Thymus (tissue), 14 donors: ENCODE data around the gene EBP. TPM values are rescaled to one million over a fixed set of nuclear protein-coding genes. Genes with fewer than 3 reads are reported as not detected.

Experiments
- DNase-seq, 9 donors: peaks; one replicate each; pipeline ENCODE4 v3.0.0-alpha.2; 2013; ENCODE audit warnings: low spot score in 9 of 9, low read depth in 6 of 9, missing footprints in 1 of 9
- H3K27ac ChIP-seq, 2 donors: one replicate each; pipeline ENCODE4 v1.5.1; 2013; ENCODE audit warnings: control low read depth in 1 of 2, low read depth in 1 of 2, low read length in 1 of 2, mild to moderate bottlenecking in 1 of 2, moderate library complexity in 1 of 2
- H3K27me3 ChIP-seq, 2 donors: one replicate each; pipeline ENCODE4 v1.5.1; 2013; ENCODE audit warnings: low read length in 1 of 2; ENCODE audit not compliant: control insufficient read depth in 2 of 2, insufficient read depth in 1 of 2
- H3K36me3 ChIP-seq, 2 donors: one replicate each; pipeline ENCODE4 v1.5.1; 2013; ENCODE audit warnings: low read length in 1 of 2, mild to moderate bottlenecking in 1 of 2, moderate library complexity in 1 of 2; ENCODE audit not compliant: control insufficient read depth in 2 of 2, insufficient read depth in 2 of 2
- H3K4me1 ChIP-seq, 2 donors: one replicate each; pipeline ENCODE4 v1.5.1; 2013; ENCODE audit warnings: low read length in 2 of 2; ENCODE audit not compliant: control insufficient read depth in 2 of 2, insufficient read depth in 2 of 2
- H3K4me3 ChIP-seq, 2 donors: one replicate each; pipeline ENCODE4 v1.5.1; 2013; ENCODE audit warnings: low read length in 2 of 2, control low read depth in 1 of 2, mild to moderate bottlenecking in 1 of 2
- H3K9me3 ChIP-seq, 2 donors: one replicate each; pipeline ENCODE4 v1.5.1; 2013; ENCODE audit warnings: low read length in 1 of 2, mild to moderate bottlenecking in 1 of 2; ENCODE audit not compliant: control insufficient read depth in 2 of 2, insufficient read depth in 1 of 2
- WGBS: extraction: QIAGEN DNeasy Blood & Tissue Kit; methylation state at CpG from one replicate; pipeline ENCODE4 v1.1.7; 2013; 5-methylcytosine and 5-hydroxymethylcytosine counted together
- long read RNA-seq, 10 donors: transcript quantifications; one replicate each; lab custom pipeline, GENCODE V29; 2026
- polyA plus RNA-seq: library from polyadenylated mRNA; stranded (reverse); fragments of 200-250 nt; gene quantifications from one replicate; pipeline ENCODE4 v1.2.3, GENCODE V29; 2013
- total RNA-seq: library from RNA; stranded (reverse); fragments of 120-200 nt; gene quantifications from one replicate; pipeline ENCODE4 v1.2.4, GENCODE V29; 2013
- donor health status: healthy.

EBP gene
- total RNA-seq, result 55.6 TPM
- polyA plus RNA-seq, result 39.9 TPM
- long read RNA-seq, donor 1, partial matches to known transcripts, result 0 of 2 reads
- long read RNA-seq, donor 1, other reads (novel, unspliced or antisense), result 0 of 2 reads
- long read RNA-seq, donor 2, transcript EBP-205 (5 exons, 1,775 nt), result major isoform, 17 of 126 reads
- long read RNA-seq, donor 2, partial matches to known transcripts, result 105 of 126 reads
- long read RNA-seq, donor 2, other reads (novel, unspliced or antisense), result 0 of 126 reads
- long read RNA-seq, donor 3, transcript EBP-205 (5 exons, 1,775 nt), result major isoform, 14 of 37 reads
- long read RNA-seq, donor 3, partial matches to known transcripts, result 23 of 37 reads
- long read RNA-seq, donor 3, other reads (novel, unspliced or antisense), result 0 of 37 reads
- long read RNA-seq, donor 4, transcript EBP-205 (5 exons, 1,775 nt), result major isoform, 7 of 34 reads
- long read RNA-seq, donor 4, partial matches to known transcripts, result 25 of 34 reads
- long read RNA-seq, donor 4, other reads (novel, unspliced or antisense), result 0 of 34 reads
- long read RNA-seq, donor 5, transcript EBP-205 (5 exons, 1,775 nt), result major isoform, 18 of 90 reads
- long read RNA-seq, donor 5, partial matches to known transcripts, result 66 of 90 reads
- long read RNA-seq, donor 5, other reads (novel, unspliced or antisense), result 0 of 90 reads
- long read RNA-seq, donor 6, transcript EBP-205 (5 exons, 1,775 nt), result major isoform, 13 of 44 reads
- long read RNA-seq, donor 6, partial matches to known transcripts, result 28 of 44 reads
- long read RNA-seq, donor 6, other reads (novel, unspliced or antisense), result 0 of 44 reads
- long read RNA-seq, donor 7, transcript EBP-205 (5 exons, 1,775 nt), result major isoform, 7 of 44 reads
- long read RNA-seq, donor 7, partial matches to known transcripts, result 34 of 44 reads
- long read RNA-seq, donor 7, other reads (novel, unspliced or antisense), result 0 of 44 reads
- long read RNA-seq, donor 8, transcript EBP-205 (5 exons, 1,775 nt), result major isoform, 5 of 13 reads
- long read RNA-seq, donor 8, partial matches to known transcripts, result 7 of 13 reads
- long read RNA-seq, donor 8, other reads (novel, unspliced or antisense), result 0 of 13 reads
- long read RNA-seq, donor 9, transcript EBP-205 (5 exons, 1,775 nt), result major isoform, 6 of 22 reads
- long read RNA-seq, donor 9, partial matches to known transcripts, result 14 of 22 reads
- long read RNA-seq, donor 9, other reads (novel, unspliced or antisense), result 0 of 22 reads
- long read RNA-seq, donor 10, transcript EBP-205 (5 exons, 1,775 nt), result major isoform, 10 of 23 reads
- long read RNA-seq, donor 10, partial matches to known transcripts, result 12 of 23 reads
- long read RNA-seq, donor 10, other reads (novel, unspliced or antisense), result 0 of 23 reads

- WGBS, result under 1% methylated on average over 65 of the region's 66 CpGs
- Histone ChIP-seq H3K27ac (peak within 1 kb of the TSS; percentile 58 to 79), H3K9me3 (no peaks in the 10 kb centered on the region), H3K27me3 (no peaks in the 10 kb centered on the region), H3K4me3 (peak within 1 kb of the TSS; percentile 62 to 69), H3K36me3 (peaks cover 0 to 2% of the 10 kb centered on the region in 2 donors), H3K4me1 (peaks cover 3 to 25% of the 10 kb centered on the region in 2 donors)
- DNase-seq, result peak; percentile 66 to 95 (median 87)
Measured at GRCh38 chrX:48521353-48522243, at the start of gene EBP. Gene EBP (plus strand): TSS chrX:48521808. CDS start chrX:48523772, 1,964 bp downstream.

- Histone ChIP-seq H3K4me3 (no peak overlapping the region), H3K27me3 (no peaks in the 10 kb centered on the region), H3K9me3 (peaks cover 0 to 3% of the 10 kb centered on the region in 2 donors), H3K27ac (no peak overlapping the region), H3K36me3 (no peaks in the 10 kb centered on the region), H3K4me1 (peaks cover 5 to 14% of the 10 kb centered on the region in 2 donors)
- 97% methylated on average over 7 of the region's 9 CpGs for WGBS
- no peak for DNase-seq
Measured at GRCh38 chrX:48472225-48472624, 49.4 kb upstream of the EBP start.

GRCh38 chrX:48472851-48473703 is 48.5 kb upstream of the EBP start:
- DNase-seq, result no peak
- H3K27me3 ChIP-seq, result no peaks in the 10 kb centered on the region
- H3K36me3 ChIP-seq, result no peaks in the 10 kb centered on the region
- H3K27ac ChIP-seq, result no peak overlapping the region
- H3K9me3 ChIP-seq, result no peaks in the 10 kb centered on the region
- WGBS, result 95% methylated on average over 12 of the region's 12 CpGs
- no peak overlapping the region for H3K4me3 ChIP-seq
- peaks cover 5 to 10% of the 10 kb centered on the region in 2 donors for H3K4me1 ChIP-seq

- no peak overlapping the region for H3K27ac ChIP-seq
- WGBS, result 76% methylated on average over 9 of the region's 9 CpGs
- peaks cover 5 to 9% of the 10 kb centered on the region in 2 donors for H3K4me1 ChIP-seq
Measured at GRCh38 chrX:48473704-48473990, 48.0 kb upstream of the EBP start.

GRCh38 chrX:48474127-48474526 is 47.5 kb upstream of the EBP start:
- H3K27me3 ChIP-seq, result no peaks in the 10 kb centered on the region
- 86% methylated on average over 10 of the region's 10 CpGs for WGBS
- H3K9me3 ChIP-seq, result no peaks in the 10 kb centered on the region
- peak in 1 of 9 donors; percentile 19 for DNase-seq
- H3K36me3 ChIP-seq, result no peaks in the 10 kb centered on the region
- H3K27ac ChIP-seq, result no peak overlapping the region
- no peak overlapping the region for H3K4me3 ChIP-seq
- H3K4me1 ChIP-seq, result peaks cover 5 to 9% of the 10 kb centered on the region in 2 donors

More at GRCh38 chrX:48473704-48473990, 48.0 kb upstream of the EBP start:
- Histone ChIP-seq H3K27me3 (no peaks in the 10 kb centered on the region), H3K9me3 (no peaks in the 10 kb centered on the region), H3K4me3 (no peak overlapping the region), H3K36me3 (no peaks in the 10 kb centered on the region)
- no peak for DNase-seq

GRCh38 chrX:48474581-48474980 is 47.0 kb upstream of the EBP start:
- H3K4me1 ChIP-seq, result peaks cover 2 to 7% of the 10 kb centered on the region in 2 donors

GRCh38 chrX:48475296-48475695 is 46.3 kb upstream of the EBP start:
- Histone ChIP-seq H3K27me3 (no peaks in the 10 kb centered on the region), H3K27ac (peak overlapping the region in 1 of 2 donors; percentile 79), H3K4me1 (peaks cover 0 to 3% of the 10 kb centered on the region in 2 donors), H3K9me3 (no peaks in the 10 kb centered on the region), H3K4me3 (peak overlapping the region; percentile 62 to 73), H3K36me3 (no peaks in the 10 kb centered on the region)
- DNase-seq, result no peak
- 4% methylated on average over 5 of the region's 5 CpGs for WGBS

More at GRCh38 chrX:48474581-48474980, 47.0 kb upstream of the EBP start:
- no peaks in the 10 kb centered on the region for H3K27me3 ChIP-seq
- no peaks in the 10 kb centered on the region for H3K36me3 ChIP-seq
- 98% methylated on average over 6 of the region's 6 CpGs for WGBS
- DNase-seq, result no peak
- H3K9me3 ChIP-seq, result no peaks in the 10 kb centered on the region
- no peak overlapping the region for H3K4me3 ChIP-seq
- no peak overlapping the region for H3K27ac ChIP-seq
